ENCODE measurements around the gene S100A12.

DNA sequence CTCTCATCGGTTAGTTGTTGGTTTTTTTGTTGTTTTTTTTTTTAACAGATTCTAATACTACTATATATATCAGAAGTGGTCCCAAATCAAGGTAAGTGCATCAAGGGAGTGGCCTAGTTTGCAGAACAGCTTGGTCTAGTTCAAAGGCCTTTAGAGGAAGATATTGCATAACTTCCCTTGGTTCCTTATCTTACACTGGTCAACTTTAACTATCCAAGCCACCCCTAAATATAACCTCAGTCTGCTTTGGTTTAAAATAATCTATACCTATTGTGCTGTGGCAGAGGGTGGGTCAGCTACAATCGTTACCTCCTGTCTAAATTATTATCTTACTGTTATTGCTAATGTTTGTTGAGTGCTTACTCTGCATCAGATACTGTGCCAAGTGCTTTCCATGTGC is 6.9 kb downstream of the S100A12 start:
- TF ChIP-seq CTCF (conservative IDR thresholded peaks at IDR 0.05) (no peak), EZH2 (IDR thresholded peaks at IDR 0.05; ENCODE audit: low read depth) (no peak)
